Liver (tissue), 9 donors: Measurements from ENCODE around the gene SF3B5. TPM values are rescaled to one million over a fixed set of nuclear protein-coding genes. Genes with fewer than 3 reads are reported as not detected.

Experiments used
- DNase-seq: peaks from one replicate; pipeline ENCODE4 v3.0.0-alpha.2; 2017; ENCODE audit warnings: low spot score
- H3K27ac ChIP-seq, 2 donors: one replicate each; pipeline ENCODE4 v1.7.0; 2013; ENCODE audit warnings: inconsistent platforms in 2 of 2, low read length in 2 of 2, control low read depth in 1 of 2, low read depth in 1 of 2, mild to moderate bottlenecking in 1 of 2
- H3K27me3 ChIP-seq, 4 donors: one replicate each; pipeline versions ENCODE4 v1.6.1 to v1.7.0; 2013; ENCODE audit warnings: low read length in 3 of 4, inconsistent platforms in 1 of 4, mild to moderate bottlenecking in 1 of 4, moderate library complexity in 1 of 4; ENCODE audit not compliant: control insufficient read depth in 4 of 4, insufficient read depth in 4 of 4
- H3K36me3 ChIP-seq, 4 donors: one replicate each; pipeline versions ENCODE4 v1.6.1 to v1.7.0; 2013; ENCODE audit warnings: low read length in 3 of 4, mild to moderate bottlenecking in 3 of 4, low read depth in 1 of 4, moderate library complexity in 1 of 4; ENCODE audit not compliant: control insufficient read depth in 4 of 4, insufficient read depth in 3 of 4
- H3K4me1 ChIP-seq, 4 donors: one replicate each; pipeline versions ENCODE4 v1.6.1 to v1.7.0; 2013; ENCODE audit warnings: low read length in 3 of 4, mild to moderate bottlenecking in 3 of 4, moderate library complexity in 1 of 4; ENCODE audit not compliant: control insufficient read depth in 4 of 4, insufficient read depth in 4 of 4
- H3K4me3 ChIP-seq, 3 donors: one replicate each; pipeline versions ENCODE4 v1.6.1 to v1.7.0; 2013; ENCODE audit warnings: low read length in 3 of 3, control low read depth in 1 of 3, low read depth in 1 of 3, mild to moderate bottlenecking in 1 of 3
- H3K9ac ChIP-seq, 2 donors: one replicate each; pipeline ENCODE4 v1.7.0; 2013; ENCODE audit warnings: low read length in 2 of 2, mild to moderate bottlenecking in 2 of 2, moderate library complexity in 2 of 2, control low read depth in 1 of 2, low read depth in 1 of 2
- H3K9me3 ChIP-seq, 4 donors: one replicate each; pipeline versions ENCODE4 v1.6.1 to v1.7.0; 2013; ENCODE audit warnings: low read length in 3 of 4; ENCODE audit not compliant: control insufficient read depth in 4 of 4
- ATF3 ChIP-seq: IDR thresholded peaks from 2 replicates; pipeline ENCODE4 v1.6.1; 2016; ENCODE audit warnings: antibody characterized with exemption
- CTCF ChIP-seq: fragments of 150-350 bp; IDR thresholded peaks from 2 replicates; pipeline ENCODE4 v1.5.1; 2017; ENCODE audit warnings: improper control_type of control experiment, low read depth, low read length; ENCODE audit not compliant: missing input control
- EGR1 ChIP-seq, 2 donors: IDR thresholded peaks; 2 replicates each; pipeline ENCODE4 v1.6.1; 2016 to 2018; ENCODE audit warnings: antibody characterized with exemption in 2 of 2, low read depth in 2 of 2
- FOXA1 ChIP-seq: IDR thresholded peaks from 2 replicates; pipeline ENCODE4 v1.6.1; 2016; ENCODE audit warnings: antibody characterized with exemption
- FOXA2 ChIP-seq: IDR thresholded peaks from 2 replicates; pipeline ENCODE4 v1.6.1; 2016; ENCODE audit warnings: antibody characterized with exemption
- GABPA ChIP-seq, 2 donors: IDR thresholded peaks in 1 of 2; conservative IDR thresholded peaks in 1 of 2; 2 replicates each; pipeline ENCODE4 v1.6.1; 2016; ENCODE audit warnings: antibody characterized with exemption in 2 of 2, mild to moderate bottlenecking in 1 of 2, moderate library complexity in 1 of 2
- HNF4A ChIP-seq, 2 donors: conservative IDR thresholded peaks; 2 replicates each; pipeline ENCODE4 v1.6.1; 2016; ENCODE audit warnings: antibody characterized with exemption in 2 of 2, mild to moderate bottlenecking in 2 of 2
- HNF4G ChIP-seq: IDR thresholded peaks from 2 replicates; pipeline ENCODE4 v1.6.1; 2016; ENCODE audit warnings: antibody characterized with exemption
- JUND ChIP-seq, 2 donors: IDR thresholded peaks; 2 replicates each; pipeline ENCODE4 v1.6.1; 2016; ENCODE audit warnings: antibody characterized with exemption in 2 of 2
- MAX ChIP-seq: IDR thresholded peaks from 2 replicates; pipeline ENCODE4 v1.6.1; 2016; ENCODE audit warnings: antibody characterized with exemption
- NR2F2 ChIP-seq: IDR thresholded peaks from 2 replicates; pipeline ENCODE4 v1.6.1; 2016; ENCODE audit warnings: antibody characterized with exemption
- RAD21 ChIP-seq, 2 donors: IDR thresholded peaks; 2 replicates each; pipeline ENCODE4 v1.6.1; 2016; ENCODE audit warnings: antibody characterized with exemption in 2 of 2, mild to moderate bottlenecking in 2 of 2
- REST ChIP-seq: IDR thresholded peaks from 2 replicates; pipeline ENCODE4 v1.6.1; 2016; ENCODE audit warnings: antibody characterized with exemption, mild to moderate bottlenecking
- RXRA ChIP-seq, 2 donors: IDR thresholded peaks; 2 replicates each; pipeline ENCODE4 v1.6.1; 2017 to 2018; ENCODE audit warnings: antibody characterized with exemption in 2 of 2, mild to moderate bottlenecking in 1 of 2
- TAF1 ChIP-seq: conservative IDR thresholded peaks from 2 replicates; pipeline ENCODE4 v1.6.1; 2016; ENCODE audit warnings: antibody characterized with exemption, mild to moderate bottlenecking
- YY1 ChIP-seq: IDR thresholded peaks from 2 replicates; pipeline ENCODE4 v1.6.1; 2016; ENCODE audit warnings: antibody characterized with exemption, mild to moderate bottlenecking
- ZBTB33 ChIP-seq: IDR thresholded peaks from 2 replicates; pipeline ENCODE4 v1.6.1; 2016; ENCODE audit warnings: antibody characterized with exemption
- WGBS: extraction: QIAGEN DNeasy Blood & Tissue Kit; methylation state at CpG from one replicate; pipeline ENCODE4 v1.1.7; 2013; 5-methylcytosine and 5-hydroxymethylcytosine counted together
- polyA plus RNA-seq, 2 donors: library from polyadenylated mRNA; stranded (reverse) in 1 of 2; unstranded in 1 of 2; fragments of 200-250 nt in 1 of 2; fragments of >200 nt in 1 of 2; fragmentation: Nextera tagmentation in 1 of 2; extraction: Ambion mirVana in 1 of 2; gene quantifications; one replicate each; pipeline versions ENCODE4 v1.2.1 to v1.2.3, GENCODE V29; 2013 to 2015
- total RNA-seq, 2 donors: library from RNA; depleted of rRNA; stranded (reverse); fragments of >200 nt; gene quantifications; one replicate each; pipeline ENCODE4 v1.2.3, GENCODE V29; 2014
- donor health status: healthy.
- donor health status: healthy.
- donor health status: healthy.
- donor health status: healthy.
- donor health status: healthy.

SF3B5 gene
- total and polyA plus RNA-seq, 4 donors, result 51.8 to 178 (median 96.9) TPM

- WGBS, result 90% methylated on average over 3 of the region's 3 CpGs
- Histone ChIP-seq H3K9ac (no peak overlapping the region), H3K4me3 (no peak overlapping the region), H3K36me3 (no peaks in the 10 kb centered on the region), H3K27me3 (no peaks in the 10 kb centered on the region), H3K4me1 (no peaks in the 10 kb centered on the region), H3K9me3 (no peaks in the 10 kb centered on the region), H3K27ac (no peak overlapping the region)
- TF ChIP-seq YY1, result no peak
- no peak for TF ChIP-seq JUND (IDR thresholded peaks at IDR 0.05)
- TF ChIP-seq NR2F2, result no peak
- no peak for TF ChIP-seq GABPA (IDR thresholded peaks at IDR 0.05 in 1 of 2, conservative IDR thresholded peaks at IDR 0.05 in 1 of 2)
- TF ChIP-seq ATF3, result no peak
- no peak for TF ChIP-seq MAX
- TF ChIP-seq CTCF, result no peak
- TF ChIP-seq RAD21 (IDR thresholded peaks at IDR 0.05), result no peak
- TF ChIP-seq FOXA1, result no peak
- TF ChIP-seq TAF1, result no peak
- no peak for TF ChIP-seq EGR1 (IDR thresholded peaks at IDR 0.05; ENCODE audit: low read depth in 2 of 2)
- no peak for DNase-seq
Observed at GRCh38 chr6:144073024-144073423, 22.3 kb downstream of the SF3B5 start.

- TF ChIP-seq ATF3 (no peak), ZBTB33 (no peak), GABPA (IDR thresholded peaks at IDR 0.05 in 1 of 2, conservative IDR thresholded peaks at IDR 0.05 in 1 of 2) (no peak), HNF4G (no peak), YY1 (no peak), MAX (no peak), NR2F2 (no peak), FOXA1 (no peak), JUND (IDR thresholded peaks at IDR 0.05) (no peak), TAF1 (no peak), RXRA (IDR thresholded peaks at IDR 0.05) (no peak), HNF4A (conservative IDR thresholded peaks at IDR 0.05) (no peak), FOXA2 (no peak), EGR1 (IDR thresholded peaks at IDR 0.05; ENCODE audit: low read depth in 2 of 2) (no peak), CTCF (no peak), REST (no peak), RAD21 (IDR thresholded peaks at IDR 0.05) (no peak)
- Histone ChIP-seq H3K9ac (no peak overlapping the region), H3K36me3 (no peaks in the 10 kb centered on the region), H3K27ac (no peak overlapping the region), H3K4me3 (no peak overlapping the region), H3K4me1 (no peaks in the 10 kb centered on the region), H3K27me3 (no peaks in the 10 kb centered on the region), H3K9me3 (no peaks in the 10 kb centered on the region)
- WGBS, result 78% methylated on average over 3 of the region's 3 CpGs
- no peak for DNase-seq
Observed at GRCh38 chr6:144069506-144069905, 25.9 kb downstream of the SF3B5 start.
